ENCODE results near the gene FTSJ3.

FTSJ3 gene

DNA sequence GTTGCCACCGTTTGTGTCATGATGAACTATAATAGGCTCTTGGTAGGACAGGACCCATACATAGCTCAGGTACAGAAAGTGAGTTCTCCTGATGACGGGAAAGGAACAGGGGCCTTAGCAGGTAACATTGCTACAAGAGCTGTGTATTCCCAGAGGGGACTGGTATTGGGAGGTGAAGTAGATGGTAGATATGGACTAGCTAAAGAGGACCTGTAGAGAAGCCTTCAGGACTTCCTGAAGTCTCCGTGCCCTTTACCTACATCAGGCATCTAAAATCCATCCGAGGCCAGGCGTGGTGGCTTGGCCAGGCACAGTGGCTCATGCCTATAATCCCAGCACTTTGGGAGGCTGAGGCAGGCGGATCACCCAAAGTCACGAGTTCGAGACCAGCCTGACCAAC lies 27.7 kb upstream of the FTSJ3 start:
- no peak for TF ChIP-seq ESRRG (CRISPR knock-in tag; IDR thresholded peaks at IDR 0.05)
- ATAC-seq: no peak

DNA sequence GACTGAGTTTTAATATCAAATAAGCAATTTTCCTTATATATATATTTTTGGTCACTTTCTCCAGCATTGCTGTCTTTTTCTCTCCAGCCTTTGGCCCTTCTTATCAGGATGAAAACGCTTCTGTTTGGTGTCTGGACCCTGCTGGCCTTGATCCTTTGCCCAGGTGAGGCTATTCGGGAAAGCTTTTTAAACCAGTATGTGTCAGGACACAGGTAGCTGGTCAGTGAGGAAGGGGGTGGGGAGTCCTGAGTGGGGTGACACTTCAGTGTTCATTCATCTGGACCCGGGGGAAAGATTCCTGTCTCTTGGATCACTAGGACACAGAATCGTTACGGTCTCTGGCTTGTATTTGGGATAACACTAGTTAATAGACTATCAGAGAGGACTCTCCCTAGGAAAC lies 27.2 kb upstream of the FTSJ3 start:
- TF ChIP-seq ZNF565 (CRISPR knock-in tag; conservative IDR thresholded peaks at IDR 0.05; ENCODE audit: low read depth) (no peak), TCF4 (CRISPR knock-in tag; IDR thresholded peaks at IDR 0.05; ENCODE audit: borderline replicate concordance) (no peak), OSR1 (CRISPR knock-in tag; IDR thresholded peaks at IDR 0.05) (no peak), PPARA (CRISPR knock-in tag; IDR thresholded peaks at IDR 0.05; ENCODE audit: borderline replicate concordance) (no peak), ARNTL (CRISPR knock-in tag; IDR thresholded peaks at IDR 0.05; ENCODE audit: borderline replicate concordance, low read depth) (no peak), ZC3H10 (CRISPR knock-in tag; IDR thresholded peaks at IDR 0.05) (no peak), ZFP3 (CRISPR knock-in tag; IDR thresholded peaks at IDR 0.05) (no peak), ZNF70 (CRISPR knock-in tag; IDR thresholded peaks at IDR 0.05) (no peak), RARB (CRISPR knock-in tag; IDR thresholded peaks at IDR 0.05) (no peak), GLIS3 (CRISPR knock-in tag; IDR thresholded peaks at IDR 0.05) (no peak), ESRRG (CRISPR knock-in tag; IDR thresholded peaks at IDR 0.05) (no peak)
- TF ChIP-seq, protein P1, sequence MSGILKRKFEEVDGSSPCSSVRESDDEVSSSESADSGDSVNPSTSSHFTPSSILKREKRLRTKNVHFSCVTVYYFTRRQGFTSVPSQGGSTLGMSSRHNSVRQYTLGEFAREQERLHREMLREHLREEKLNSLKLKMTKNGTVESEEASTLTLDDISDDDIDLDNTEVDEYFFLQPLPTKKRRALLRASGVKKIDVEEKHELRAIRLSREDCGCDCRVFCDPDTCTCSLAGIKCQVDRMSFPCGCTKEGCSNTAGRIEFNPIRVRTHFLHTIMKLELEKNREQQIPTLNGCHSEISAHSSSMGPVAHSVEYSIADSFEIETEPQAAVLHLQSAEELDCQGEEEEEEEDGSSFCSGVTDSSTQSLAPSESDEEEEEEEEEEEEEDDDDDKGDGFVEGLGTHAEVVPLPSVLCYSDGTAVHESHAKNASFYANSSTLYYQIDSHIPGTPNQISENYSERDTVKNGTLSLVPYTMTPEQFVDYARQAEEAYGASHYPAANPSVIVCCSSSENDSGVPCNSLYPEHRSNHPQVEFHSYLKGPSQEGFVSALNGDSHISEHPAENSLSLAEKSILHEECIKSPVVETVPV (CRISPR knock-in tag; IDR thresholded peaks at IDR 0.05): no peak
- TF ChIP-seq, protein P2, sequence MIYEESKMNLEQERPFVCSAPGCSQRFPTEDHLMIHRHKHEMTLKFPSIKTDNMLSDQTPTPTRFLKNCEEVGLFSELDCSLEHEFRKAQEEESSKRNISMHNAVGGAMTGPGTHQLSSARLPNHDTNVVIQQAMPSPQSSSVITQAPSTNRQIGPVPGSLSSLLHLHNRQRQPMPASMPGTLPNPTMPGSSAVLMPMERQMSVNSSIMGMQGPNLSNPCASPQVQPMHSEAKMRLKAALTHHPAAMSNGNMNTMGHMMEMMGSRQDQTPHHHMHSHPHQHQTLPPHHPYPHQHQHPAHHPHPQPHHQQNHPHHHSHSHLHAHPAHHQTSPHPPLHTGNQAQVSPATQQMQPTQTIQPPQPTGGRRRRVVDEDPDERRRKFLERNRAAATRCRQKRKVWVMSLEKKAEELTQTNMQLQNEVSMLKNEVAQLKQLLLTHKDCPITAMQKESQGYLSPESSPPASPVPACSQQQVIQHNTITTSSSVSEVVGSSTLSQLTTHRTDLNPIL (CRISPR knock-in tag; IDR thresholded peaks at IDR 0.05; ENCODE audit: low read depth): no peak
- TF ChIP-seq, protein P3, sequence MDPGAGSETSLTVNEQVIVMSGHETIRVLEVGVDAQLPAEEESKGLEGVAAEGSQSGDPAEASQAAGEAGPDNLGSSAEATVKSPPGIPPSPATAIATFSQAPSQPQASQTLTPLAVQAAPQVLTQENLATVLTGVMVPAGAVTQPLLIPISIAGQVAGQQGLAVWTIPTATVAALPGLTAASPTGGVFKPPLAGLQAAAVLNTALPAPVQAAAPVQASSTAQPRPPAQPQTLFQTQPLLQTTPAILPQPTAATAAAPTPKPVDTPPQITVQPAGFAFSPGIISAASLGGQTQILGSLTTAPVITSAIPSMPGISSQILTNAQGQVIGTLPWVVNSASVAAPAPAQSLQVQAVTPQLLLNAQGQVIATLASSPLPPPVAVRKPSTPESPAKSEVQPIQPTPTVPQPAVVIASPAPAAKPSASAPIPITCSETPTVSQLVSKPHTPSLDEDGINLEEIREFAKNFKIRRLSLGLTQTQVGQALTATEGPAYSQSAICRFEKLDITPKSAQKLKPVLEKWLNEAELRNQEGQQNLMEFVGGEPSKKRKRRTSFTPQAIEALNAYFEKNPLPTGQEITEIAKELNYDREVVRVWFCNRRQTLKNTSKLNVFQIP (CRISPR knock-in tag; IDR thresholded peaks at IDR 0.05; ENCODE audit: borderline replicate concordance, low read depth): no peak
- TF ChIP-seq, protein P4, sequence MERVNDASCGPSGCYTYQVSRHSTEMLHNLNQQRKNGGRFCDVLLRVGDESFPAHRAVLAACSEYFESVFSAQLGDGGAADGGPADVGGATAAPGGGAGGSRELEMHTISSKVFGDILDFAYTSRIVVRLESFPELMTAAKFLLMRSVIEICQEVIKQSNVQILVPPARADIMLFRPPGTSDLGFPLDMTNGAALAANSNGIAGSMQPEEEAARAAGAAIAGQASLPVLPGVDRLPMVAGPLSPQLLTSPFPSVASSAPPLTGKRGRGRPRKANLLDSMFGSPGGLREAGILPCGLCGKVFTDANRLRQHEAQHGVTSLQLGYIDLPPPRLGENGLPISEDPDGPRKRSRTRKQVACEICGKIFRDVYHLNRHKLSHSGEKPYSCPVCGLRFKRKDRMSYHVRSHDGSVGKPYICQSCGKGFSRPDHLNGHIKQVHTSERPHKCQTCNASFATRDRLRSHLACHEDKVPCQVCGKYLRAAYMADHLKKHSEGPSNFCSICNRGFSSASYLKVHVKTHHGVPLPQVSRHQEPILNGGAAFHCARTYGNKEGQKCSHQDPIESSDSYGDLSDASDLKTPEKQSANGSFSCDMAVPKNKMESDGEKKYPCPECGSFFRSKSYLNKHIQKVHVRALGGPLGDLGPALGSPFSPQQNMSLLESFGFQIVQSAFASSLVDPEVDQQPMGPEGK (CRISPR knock-in tag; IDR thresholded peaks at IDR 0.05; ENCODE audit: borderline replicate concordance): no peak
- TF ChIP-seq, protein P5, sequence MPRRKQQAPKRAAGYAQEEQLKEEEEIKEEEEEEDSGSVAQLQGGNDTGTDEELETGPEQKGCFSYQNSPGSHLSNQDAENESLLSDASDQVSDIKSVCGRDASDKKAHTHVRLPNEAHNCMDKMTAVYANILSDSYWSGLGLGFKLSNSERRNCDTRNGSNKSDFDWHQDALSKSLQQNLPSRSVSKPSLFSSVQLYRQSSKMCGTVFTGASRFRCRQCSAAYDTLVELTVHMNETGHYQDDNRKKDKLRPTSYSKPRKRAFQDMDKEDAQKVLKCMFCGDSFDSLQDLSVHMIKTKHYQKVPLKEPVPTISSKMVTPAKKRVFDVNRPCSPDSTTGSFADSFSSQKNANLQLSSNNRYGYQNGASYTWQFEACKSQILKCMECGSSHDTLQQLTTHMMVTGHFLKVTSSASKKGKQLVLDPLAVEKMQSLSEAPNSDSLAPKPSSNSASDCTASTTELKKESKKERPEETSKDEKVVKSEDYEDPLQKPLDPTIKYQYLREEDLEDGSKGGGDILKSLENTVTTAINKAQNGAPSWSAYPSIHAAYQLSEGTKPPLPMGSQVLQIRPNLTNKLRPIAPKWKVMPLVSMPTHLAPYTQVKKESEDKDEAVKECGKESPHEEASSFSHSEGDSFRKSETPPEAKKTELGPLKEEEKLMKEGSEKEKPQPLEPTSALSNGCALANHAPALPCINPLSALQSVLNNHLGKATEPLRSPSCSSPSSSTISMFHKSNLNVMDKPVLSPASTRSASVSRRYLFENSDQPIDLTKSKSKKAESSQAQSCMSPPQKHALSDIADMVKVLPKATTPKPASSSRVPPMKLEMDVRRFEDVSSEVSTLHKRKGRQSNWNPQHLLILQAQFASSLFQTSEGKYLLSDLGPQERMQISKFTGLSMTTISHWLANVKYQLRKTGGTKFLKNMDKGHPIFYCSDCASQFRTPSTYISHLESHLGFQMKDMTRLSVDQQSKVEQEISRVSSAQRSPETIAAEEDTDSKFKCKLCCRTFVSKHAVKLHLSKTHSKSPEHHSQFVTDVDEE (CRISPR knock-in tag; IDR thresholded peaks at IDR 0.05): no peak
- no peak for ATAC-seq

DNA sequence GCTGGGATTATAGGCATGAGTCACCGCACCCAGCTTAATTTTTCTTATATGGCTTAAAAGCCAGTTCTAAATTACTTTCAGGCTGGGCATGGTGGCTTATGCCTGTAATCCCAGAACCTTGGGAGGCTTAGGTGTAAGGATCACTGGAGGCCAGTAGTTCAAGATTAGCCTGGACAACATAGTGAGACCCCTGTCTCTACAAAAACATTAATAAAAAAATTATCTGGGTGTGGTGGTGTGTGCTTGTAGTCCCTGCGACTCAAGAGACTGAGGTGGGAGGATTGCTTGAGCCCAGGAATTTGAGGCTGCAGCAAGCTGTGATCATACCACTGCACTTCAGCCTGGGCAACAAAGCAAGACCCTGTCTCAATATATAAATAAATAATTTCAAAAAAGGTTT lies 25.8 kb upstream of the FTSJ3 start:
- no peak for ATAC-seq
- TF ChIP-seq OSR1 (CRISPR knock-in tag; IDR thresholded peaks at IDR 0.05) (no peak), CSDC2 (CRISPR knock-in tag; IDR thresholded peaks at IDR 0.05) (no peak), TCF4 (CRISPR knock-in tag; IDR thresholded peaks at IDR 0.05; ENCODE audit: borderline replicate concordance) (no peak), ISL1 (CRISPR knock-in tag; IDR thresholded peaks at IDR 0.05) (no peak), ZNF565 (CRISPR knock-in tag; conservative IDR thresholded peaks at IDR 0.05; ENCODE audit: low read depth) (no peak), SNAI2 (CRISPR knock-in tag; IDR thresholded peaks at IDR 0.05) (no peak), ZC3H10 (CRISPR knock-in tag; IDR thresholded peaks at IDR 0.05) (no peak), BACH2 (CRISPR knock-in tag; IDR thresholded peaks at IDR 0.05; ENCODE audit: borderline replicate concordance) (no peak), PPARA (CRISPR knock-in tag; IDR thresholded peaks at IDR 0.05; ENCODE audit: borderline replicate concordance) (no peak), ZNF70 (CRISPR knock-in tag; IDR thresholded peaks at IDR 0.05) (no peak)
- TF ChIP-seq, protein P5 (CRISPR knock-in tag; IDR thresholded peaks at IDR 0.05): no peak
- TF ChIP-seq, protein P2 (CRISPR knock-in tag; IDR thresholded peaks at IDR 0.05; ENCODE audit: low read depth): no peak
- TF ChIP-seq, protein P3 (CRISPR knock-in tag; IDR thresholded peaks at IDR 0.05; ENCODE audit: borderline replicate concordance, low read depth): no peak
- TF ChIP-seq, protein P1 (CRISPR knock-in tag; IDR thresholded peaks at IDR 0.05): no peak

Measured in SK-N-SH treated with all-trans-retinoic acid at 6 μM for 48 hours (cell line).